Activated CD8-positive, alpha-beta memory T cell treated with anti-CD3 and anti-CD28 coated beads, Interleukin-2, amount 50 U/mL, for 24 hours (primary cell): ENCODE results near the gene LRRIQ4.

ENCODE experiments used
- DNase-seq: peaks from one replicate; pipeline ENCODE4 v3.0.0-alpha.2; 2020; ENCODE audit errors: extremely low read depth

The LRRIQ4 gene

DNA sequence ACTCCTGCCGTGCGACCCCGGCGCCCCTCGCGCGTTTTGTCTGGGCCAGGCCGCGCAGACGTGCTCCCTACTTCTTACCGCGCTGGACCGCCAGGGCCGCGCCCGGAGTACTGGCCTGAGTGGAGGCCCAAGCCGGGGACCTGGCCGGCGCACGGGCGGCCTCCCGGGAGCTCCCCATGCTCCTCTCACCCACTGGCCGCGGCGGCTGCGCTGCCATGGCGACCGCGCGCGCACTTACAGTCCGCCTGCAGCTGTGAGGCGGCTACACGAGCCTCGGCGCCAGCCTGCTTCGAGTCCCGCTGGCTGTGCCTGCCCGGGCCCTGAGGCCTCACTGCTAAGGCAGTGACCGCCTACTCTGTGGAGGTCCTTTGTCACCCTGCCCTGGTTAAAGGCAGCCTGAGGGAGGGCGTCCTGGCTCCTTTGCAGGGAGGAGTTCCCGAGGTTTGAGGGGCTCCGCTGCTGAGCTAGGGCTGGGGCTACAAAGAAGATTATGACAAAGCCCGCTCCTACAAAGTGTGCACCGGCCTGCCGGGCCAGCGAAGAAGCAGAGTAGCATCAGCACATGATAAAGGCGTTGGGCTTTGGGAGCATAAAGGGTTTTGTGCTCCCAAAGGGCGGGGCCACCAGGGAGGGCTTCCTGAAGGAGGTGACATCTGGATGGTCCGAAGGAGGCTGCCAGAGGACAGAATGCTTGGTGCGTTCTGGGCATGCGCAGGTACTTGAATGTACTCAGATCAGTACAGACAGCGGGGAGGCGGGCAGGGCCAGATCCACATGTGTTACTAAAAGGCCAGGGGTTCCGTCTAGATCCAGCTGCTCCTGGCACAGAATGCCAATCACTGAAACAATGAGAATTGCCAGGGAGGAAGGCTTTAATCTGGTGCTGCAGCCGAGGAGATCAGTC, at the start of gene LRRIQ4, which contains the start of gene LRRC34:
Gene LRRIQ4 (plus strand): TSS at position 539 of the 904 bp plus-strand sequence. CDS start 9,052 bp downstream, outside the sequence.
Gene LRRC34 (minus strand): TSS at position 573 of the 904 bp plus-strand sequence. CDS start 356 bp downstream, at position 217.
- peak; percentile 46 for DNase-seq

DNA sequence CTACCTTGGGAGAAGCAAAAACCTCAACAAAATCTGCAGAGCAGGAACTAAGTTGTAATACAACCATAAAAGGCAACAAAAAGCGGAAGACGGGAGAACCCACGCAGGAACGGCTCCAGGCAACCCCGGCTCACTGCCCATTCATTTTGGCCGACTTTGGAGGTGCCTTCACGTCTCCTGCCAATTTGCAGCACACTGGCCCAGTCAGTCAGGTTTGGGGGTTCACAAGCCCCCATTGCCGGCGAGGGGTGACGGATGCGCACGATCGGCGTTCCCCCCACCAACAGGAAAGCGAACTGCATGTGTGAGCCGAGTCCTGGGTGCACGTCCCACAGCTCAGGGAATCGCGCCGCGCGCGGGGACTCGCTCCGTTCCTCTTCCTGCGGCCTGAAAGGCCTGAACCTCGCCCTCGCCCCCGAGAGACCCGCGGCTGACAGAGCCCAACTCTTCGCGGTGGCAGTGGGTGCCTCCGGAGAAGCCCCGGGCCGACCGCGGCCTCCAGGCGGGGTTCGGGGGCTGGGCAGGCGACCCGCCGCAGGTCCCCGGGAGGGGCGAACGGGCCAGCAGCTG, 48.3 kb upstream of the LRRIQ4 start:
- peak; percentile 17 for DNase-seq

DNA sequence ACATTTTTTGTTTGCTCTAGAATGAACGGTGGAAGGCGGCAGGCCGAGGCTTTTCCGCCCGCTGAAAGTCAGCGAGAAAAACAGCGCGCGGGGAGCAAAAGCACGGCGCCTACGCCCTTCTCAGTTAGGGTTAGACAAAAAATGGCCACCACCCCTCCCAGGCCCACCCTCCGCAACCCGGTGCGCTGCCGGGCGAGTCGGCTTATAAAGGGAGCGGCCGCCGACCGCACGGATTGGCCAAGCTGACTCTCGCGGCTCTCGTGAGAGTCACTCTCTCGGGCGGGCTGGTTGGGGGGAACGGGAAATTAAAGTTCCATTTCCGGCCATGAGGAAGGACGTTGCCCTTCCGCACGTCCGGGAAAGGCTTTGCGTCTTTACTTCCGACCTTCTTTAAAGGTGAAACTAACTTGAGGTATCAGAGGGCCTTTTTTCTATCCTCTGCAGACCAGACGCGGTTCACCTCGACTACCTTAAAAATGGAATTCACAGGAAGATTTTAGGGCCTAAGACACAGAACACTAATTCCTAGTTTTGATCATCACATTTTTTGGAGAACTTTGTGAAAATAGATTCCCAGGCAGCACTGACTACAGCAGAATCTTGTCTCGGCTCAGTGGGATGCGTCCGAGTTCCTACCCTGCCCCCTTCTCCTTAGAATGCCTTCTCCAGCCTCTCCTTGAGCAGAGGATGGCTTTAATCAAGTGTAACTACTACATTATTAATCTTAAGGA, 47.6 kb upstream of the LRRIQ4 start, which contains the start of gene TERC:
Gene TERC (minus strand): TSS at position 179 of the 731 bp plus-strand sequence.
- peak; percentile 81 for DNase-seq

DNA sequence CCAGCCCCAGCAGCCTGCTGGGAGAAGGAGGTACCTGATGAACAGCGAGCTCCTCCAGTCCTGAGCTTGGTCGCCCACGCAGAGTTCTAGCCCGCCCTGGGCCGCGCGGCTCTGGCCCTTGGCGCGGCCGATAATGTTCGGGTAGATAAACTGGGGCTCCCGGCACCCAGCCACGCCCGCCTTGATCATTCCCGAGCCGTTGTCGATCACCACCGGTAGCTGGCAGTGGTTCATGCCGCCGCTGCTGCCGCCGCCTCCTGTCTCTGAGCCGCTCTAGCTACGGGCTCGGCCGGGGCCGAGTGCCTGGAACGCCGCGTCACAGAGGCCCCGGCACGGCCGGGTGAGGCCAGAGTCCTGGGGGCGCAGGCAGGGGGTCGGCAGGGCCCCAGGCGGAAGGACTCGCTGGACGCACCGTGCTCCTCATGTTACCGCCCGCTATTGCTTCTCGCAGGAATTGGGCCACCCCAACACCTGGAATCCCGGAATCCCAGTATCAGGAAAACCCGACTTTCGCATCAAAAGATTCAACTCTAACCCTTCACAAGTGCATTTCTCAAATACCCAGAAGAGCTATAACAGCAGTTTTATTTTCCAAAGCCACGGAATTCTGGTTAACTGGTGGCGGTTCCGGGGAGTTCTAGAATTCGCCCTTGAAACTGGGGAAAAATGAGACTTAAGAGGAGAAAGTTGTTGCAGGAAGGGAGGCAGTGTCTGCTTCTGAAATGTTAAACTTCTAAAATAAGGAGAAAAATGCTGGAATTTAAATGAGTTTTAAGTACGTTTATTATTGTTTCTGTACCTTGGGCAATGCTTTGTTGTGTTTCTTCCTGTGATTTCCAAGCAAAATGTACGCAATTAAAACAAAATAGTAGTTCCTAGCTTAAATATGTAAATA, 43.1 kb upstream of the LRRIQ4 start, which contains the start of gene ACTRT3:
Gene ACTRT3 (minus strand): TSS at position 275 of the 895 bp plus-strand sequence. CDS start 41 bp downstream, at position 234.
- DNase-seq: peak; percentile 7

DNA sequence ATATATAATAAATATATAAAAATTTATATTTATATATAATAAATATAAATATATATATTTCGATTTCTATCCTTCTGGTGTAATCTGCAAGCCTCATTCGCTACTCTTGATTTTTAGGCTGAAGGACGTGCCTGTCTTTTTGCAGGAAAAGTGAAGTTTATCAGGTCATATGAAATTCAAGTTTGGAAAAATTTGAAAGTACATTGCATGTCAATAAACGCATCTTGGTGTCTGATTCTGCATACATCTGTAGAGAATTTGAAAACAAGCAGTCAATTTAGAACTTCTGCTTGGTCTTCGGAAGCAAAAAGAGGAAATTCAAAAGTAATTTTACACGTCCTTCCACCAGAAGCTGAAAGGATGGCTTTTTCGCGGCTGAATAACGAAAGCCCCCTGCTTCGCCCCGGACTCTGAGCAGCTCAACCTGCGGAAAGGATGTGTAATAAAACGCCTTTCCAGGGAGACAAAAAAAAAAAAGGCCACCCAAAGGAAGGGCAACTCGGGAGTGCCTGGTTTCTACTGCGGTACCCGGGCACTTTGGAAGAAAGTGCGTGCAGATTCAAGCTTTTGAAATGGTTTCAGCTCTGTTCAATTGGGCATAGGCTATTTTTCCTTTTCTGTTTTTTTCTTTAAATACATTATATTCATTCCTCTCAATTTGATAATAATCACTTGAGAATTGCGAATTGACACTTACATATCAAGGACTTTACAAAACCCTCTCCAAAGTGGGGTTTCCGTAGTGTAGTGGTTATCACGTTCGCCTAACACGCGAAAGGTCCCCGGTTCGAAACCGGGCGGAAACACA, 41.0 kb upstream of the LRRIQ4 start:
- peak; percentile 12 for DNase-seq

DNA sequence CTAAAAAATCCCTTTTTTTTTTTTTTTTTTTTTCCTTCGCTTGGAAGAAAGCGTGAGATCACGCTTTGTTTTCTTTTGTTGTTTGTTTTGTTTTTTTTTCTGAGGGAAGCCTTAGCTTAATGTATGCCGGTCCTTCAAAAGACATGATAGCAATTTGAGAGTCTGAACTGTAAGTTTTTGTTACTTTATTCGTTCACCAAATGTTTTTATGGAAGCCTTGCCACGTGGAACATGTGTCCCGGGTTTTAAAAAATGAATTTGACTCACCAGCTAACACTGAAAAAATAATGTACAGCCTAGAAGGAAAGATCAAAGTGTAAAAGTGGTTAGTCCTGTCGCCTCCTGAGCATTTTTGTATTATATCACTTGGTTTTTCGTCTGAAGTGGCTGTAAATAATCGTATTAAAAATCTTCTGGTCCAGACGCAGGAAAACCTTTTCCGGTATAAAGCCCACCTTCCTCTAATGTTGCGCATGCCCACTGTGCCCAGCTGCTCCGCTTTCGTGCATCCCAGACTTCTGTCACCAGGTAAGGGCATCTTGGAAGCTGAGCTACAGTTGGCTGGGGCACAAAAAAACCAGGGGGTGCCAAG, 40.3 kb upstream of the LRRIQ4 start:
- peak; percentile 35 for DNase-seq

DNA sequence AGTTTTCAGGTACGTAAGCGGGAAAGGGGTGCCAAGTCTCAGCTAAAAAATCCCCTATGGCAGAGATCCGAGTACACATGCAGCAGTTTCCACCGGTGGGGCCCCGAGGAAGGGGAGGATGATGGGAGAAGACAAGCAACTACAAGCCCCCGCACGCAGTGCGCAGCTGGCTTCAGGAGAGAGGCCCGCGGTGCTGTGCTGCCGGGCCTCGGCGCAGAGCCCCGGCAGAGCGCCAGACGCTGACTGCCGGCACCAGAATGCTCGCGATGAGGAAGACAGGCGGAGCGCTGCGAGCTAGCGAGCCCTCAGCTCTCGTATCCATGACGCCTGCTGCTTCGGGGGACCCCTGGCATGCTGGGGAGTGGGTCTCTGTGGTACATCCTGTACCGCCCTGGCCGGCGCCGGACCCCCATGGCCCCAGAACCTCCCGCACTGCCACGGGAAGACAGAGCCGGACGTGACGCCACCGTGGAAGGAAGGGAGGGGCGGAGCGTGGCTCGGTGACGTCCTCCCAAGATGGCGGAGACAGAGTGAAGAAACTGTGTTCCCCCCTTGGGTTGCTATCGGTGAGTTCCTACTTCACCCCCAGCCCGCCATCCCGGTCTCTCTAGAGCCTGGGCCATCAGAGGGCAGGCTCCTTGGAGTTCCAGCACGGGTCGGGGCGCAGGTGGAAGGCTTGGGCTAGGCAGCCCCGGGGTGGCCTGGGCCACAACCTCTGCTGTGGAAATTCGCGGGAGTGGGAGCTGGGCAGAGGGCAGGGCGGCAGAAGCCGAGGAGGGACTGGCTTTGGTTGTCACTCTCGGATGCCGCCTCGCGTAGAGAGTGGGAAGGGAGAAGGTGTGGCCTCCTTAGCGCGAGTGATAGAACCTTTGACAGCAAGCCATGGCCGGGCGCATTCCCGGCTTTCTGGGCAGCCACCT, 39.5 kb upstream of the LRRIQ4 start, which contains the start of gene MYNN:
Gene MYNN (plus strand): TSS at position 500 of the 920 bp plus-strand sequence. CDS start 900 bp downstream, outside the sequence.
- DNase-seq: peak; percentile 86

DNA sequence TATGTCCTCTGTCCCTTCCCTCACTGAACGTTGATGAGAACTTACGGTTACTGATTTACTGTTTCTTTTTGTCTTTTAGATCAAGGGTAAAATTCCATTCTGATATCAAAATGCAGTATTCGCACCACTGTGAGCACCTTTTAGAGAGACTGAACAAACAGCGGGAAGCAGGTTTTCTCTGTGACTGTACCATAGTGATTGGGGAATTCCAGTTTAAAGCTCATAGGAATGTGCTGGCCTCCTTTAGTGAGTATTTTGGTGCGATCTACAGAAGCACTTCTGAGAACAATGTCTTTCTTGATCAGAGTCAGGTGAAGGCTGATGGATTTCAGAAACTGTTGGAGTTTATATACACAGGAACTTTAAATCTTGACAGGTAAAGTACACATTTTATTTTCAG, 38.5 kb upstream of the LRRIQ4 start:
- DNase-seq: no peak

DNA sequence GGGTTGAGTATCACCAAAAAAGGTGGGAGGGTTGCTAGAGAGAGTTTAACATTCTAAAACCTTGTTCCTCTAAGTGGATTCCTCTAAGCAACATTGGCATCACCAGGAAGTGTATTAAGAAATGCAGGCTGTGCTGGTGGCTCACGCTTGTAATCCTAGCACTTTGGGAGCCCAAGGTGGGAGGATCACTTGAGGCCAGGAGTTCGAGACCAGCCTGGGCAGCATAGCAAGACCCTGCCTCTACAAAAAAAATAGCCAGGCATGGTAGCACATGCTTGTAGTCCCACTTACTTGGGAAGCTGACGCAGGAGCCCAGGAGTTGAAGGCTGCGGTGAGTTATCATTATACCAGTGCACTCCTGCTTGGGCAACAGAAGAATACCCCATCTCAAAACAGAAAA, 34.8 kb upstream of the LRRIQ4 start:
- DNase-seq: no peak

DNA sequence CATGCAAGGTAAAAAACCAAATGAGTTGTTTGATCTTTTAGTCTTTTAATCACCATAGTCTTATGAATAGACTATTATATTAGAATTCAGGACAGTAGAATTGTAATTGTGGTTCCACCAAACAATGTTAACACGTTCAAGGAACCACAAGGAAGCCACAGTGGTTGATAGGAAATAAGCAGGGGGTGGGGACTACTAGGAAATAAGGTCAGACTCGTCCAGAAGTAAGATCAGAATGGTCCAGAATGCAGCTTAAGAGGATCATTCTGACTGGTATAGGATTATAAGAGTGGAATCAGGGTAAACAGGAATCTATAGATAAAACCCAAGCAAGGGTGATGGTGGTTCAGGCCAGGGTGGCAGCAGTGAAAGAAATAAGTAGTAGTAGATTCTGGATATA, 31.9 kb upstream of the LRRIQ4 start:
- no peak for DNase-seq

DNA sequence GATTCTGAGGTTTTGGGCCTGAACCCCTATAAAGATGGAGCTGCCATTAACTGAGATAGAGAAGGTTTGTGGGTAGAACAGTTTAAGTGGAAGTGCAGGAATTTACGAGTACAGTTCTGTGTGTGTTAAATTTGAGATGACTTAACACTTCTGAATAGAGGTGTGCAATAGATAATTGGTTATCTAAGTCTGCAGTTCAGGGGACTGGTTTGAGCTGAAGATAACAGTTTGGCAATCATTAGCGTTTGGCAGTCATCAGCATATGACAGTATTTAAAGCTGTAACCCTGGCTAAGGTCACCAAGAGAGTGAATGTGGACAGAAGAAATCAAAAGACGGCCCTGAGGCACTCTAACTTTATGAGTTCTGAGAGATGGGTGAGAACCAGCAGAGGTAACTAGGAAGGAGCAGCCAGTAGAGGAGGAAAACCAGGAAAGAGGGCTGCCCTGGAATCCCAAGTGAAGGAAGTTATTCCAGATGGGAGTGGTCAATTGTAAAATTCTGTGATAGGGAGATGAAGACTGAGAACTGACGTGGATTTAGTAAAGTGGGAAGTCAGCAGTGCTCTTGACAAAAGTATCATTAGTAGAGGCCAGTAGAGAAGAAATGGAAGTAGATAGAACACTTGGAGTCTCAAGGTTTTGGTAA, 31.3 kb upstream of the LRRIQ4 start:
- DNase-seq: no peak

DNA sequence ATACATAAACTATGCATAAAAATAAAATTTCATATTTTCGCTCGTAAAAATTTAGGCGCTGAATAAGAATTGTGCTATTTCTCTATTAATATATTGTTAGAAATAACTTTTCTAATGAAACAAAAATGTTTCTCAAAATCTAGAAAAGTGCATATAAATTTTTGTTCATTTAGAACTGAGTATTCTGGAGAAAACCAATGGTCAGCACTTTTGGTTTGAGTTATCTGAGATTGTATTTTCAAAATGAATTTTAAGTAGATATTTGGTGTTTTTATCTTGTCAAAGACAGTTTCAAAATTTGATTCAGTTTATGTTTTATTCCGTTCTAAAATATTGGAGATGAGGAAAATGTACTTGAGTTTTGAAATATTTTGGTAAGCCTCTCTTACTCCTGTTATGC, 25.6 kb upstream of the LRRIQ4 start:
- no peak for DNase-seq

DNA sequence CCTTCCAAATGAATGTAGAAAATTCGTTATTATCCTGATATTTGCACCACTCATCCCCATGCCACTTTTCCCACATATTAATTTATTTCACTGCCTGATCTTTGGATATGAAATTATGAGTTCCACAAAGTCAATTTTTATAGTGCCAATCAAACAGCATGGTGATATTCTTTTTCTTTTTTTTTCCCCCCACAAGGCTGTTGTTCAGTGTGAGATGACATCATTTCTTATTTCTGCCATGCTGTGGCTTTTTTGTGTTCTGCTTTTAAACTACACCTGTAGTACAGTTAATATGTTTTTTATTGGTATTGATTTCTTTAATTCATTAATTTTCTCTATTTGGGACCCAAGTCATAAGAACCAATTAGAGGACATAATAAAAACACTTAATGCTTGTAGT, 24.9 kb upstream of the LRRIQ4 start:
- DNase-seq: no peak

DNA sequence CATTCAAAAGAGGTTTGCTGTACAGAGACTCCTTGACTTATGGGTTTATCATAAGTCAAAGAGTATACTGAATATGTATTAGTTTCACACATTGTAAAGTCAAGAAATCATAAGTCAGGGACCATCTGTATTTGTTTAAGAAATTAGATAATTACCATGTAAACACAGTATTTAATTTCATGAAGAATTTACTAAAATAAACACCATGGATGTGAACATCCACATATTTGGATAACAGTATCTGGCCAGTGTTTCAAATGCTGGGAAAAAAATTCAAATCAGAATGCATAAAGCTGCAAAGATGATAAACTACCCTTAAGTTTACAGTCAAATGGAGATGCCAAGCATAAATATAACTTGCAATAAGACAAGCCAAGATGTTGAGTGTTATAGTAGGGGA, 22.5 kb upstream of the LRRIQ4 start:
- no peak for DNase-seq

DNA sequence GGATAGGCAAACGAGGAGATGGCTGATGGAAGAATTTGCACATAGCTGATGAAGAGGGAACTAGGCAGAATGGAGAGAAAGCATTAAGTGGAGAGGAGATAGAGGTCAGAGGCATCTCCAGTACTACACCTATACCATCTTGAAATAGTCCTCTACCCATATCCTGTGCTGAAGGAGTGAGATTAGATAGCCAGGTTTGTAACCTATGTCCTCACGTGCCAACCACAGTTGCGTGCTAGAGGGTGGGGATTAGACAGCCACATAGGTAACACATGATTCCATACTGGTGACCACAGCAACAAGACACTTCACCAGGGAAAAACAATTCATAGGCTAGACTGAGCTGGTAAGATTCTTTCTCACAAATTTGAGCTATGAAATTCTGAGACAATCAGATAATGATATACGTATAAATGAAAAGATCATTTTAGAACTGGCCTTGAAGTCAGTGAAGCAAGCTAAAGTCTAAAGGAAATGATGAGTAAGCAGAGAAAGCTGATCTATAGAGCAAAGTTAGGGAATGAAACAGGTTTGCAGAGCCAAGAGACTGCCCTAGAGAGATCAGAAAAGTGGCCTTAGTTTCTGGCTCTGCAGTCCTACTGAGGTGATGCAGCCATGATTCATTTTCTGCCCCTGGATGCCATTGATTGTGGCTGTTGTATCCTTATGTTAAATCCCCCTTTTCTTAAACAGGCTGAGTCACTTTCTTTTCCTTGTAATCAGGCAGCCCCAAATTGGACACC, 21.8 kb upstream of the LRRIQ4 start:
- no peak for DNase-seq

DNA sequence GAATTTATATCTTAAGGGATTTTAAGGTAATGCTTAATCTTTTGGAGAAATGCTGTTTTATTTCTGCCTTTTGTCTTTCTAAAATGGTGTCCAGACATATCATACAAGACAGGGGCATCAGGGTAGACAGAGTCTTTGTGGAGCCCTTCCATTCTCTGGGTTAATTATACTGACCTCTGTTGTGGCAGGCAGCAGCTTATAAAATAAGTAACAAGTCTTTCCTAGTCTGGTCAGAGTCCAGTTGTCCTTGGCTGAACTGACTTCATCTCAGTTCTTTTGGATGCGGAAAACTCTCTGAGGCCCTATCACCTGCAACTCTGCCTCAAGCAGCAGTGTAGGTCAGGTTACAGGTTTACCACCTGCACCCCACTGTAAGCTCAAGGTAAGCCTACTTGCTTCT, 20.3 kb upstream of the LRRIQ4 start:
- DNase-seq: no peak

DNA sequence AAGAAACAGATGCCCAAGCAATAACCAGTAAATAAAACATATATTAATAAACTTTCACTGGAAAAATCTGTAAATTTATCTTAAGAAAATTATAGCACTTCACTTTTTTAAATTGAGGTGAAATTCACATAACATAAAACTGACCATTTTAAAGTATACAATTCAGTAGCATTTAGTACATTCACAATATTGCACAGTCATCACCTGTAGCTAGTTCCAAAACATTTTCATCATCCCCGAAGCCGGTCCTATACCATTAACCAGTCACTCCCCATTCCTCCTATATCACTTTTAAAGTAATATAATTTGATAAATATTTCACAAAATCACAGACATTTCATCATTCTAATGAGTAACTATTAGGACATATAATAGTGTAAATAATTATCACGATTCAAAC, 8.0 kb upstream of the LRRIQ4 start:
- DNase-seq: no peak
